Endothelial cell of umbilical vein (primary cell): ENCODE data around the gene PHB1. TPM values are rescaled to one million over a fixed set of nuclear protein-coding genes. Genes with fewer than 3 reads are reported as not detected.

ENCODE experiments used
- BruUV-seq: library from RNA; stranded (reverse); fragments of 400-500 nt; replicated peaks from 2 replicates; lab custom pipeline; 2021; lab: Mats Ljungman, UMichigan
- CTCF ChIA-PET: fragments of 300-600, 350-600 bp; sonication (Branson Sonifier 250); formaldehyde crosslinking; loops from one replicate; lab custom pipeline; 2021; ENCODE audit warnings: antibody characterized with exemption, inconsistent platforms; lab: Charles Lee
- POLR2A ChIA-PET: fragments of 300-600, 350-600 bp; sonication (Branson Sonifier 250); formaldehyde crosslinking; loops from one replicate; lab custom pipeline; 2021; ENCODE audit warnings: antibody characterized with exemption, inconsistent platforms; lab: Charles Lee
- DNase-seq: peaks from one replicate; pipeline ENCODE4 v3.0.0-alpha.2; 2011; ENCODE audit warnings: low read depth, low spot score
- FAIRE-seq: peaks from 2 replicates; lab custom pipeline; 2011; peaks lifted over from hg19 to GRCh38; lab: Jason Lieb, UNC
- H2AFZ ChIP-seq: 2 replicates; pipeline ENCODE4 v1.6.0; 2012; ENCODE audit warnings: low read depth, low read length, control low read depth, inconsistent platforms
- H3K27ac ChIP-seq: 2 replicates; pipeline ENCODE4 v1.5.1; 2011; ENCODE audit warnings: low read depth, mild to moderate bottlenecking, control low read depth, low read length, moderate library complexity; ENCODE audit not compliant: insufficient read depth
- H3K27me3 ChIP-seq, 2 experiments: 2 replicates each; pipeline versions ENCODE4 v1.6.0 to v1.6.1; 2011; ENCODE audit warnings: low read length in 2 of 2, mixed read lengths in 1 of 2; ENCODE audit not compliant: control insufficient read depth in 2 of 2, insufficient read depth in 2 of 2
- H3K36me3 ChIP-seq, 2 experiments: 2 replicates in 1 of 2; 3 replicates in 1 of 2; pipeline ENCODE4 v1.5.1; 2011; ENCODE audit warnings: low read length in 2 of 2, mild to moderate bottlenecking in 1 of 2, moderate library complexity in 1 of 2; ENCODE audit not compliant: control insufficient read depth in 2 of 2, insufficient read depth in 2 of 2; ENCODE audit errors: extremely low read depth in 1 of 2
- H3K4me1 ChIP-seq: 3 replicates; pipeline ENCODE4 v1.5.1; 2011; ENCODE audit warnings: mild to moderate bottlenecking, low read length; ENCODE audit not compliant: control insufficient read depth, insufficient read depth; ENCODE audit errors: extremely low read depth
- H3K4me2 ChIP-seq: 2 replicates; pipeline ENCODE4 v1.6.1; 2011; ENCODE audit warnings: low read length, control low read depth, mixed read lengths; ENCODE audit not compliant: insufficient read depth
- H3K4me3 ChIP-seq, 3 experiments: fragments of 200-600 bp in 1 of 3; sonication (generic), shearing (Covaris generic) in 1 of 3; replicated peaks in 1 of 3; 2 replicates each; pipeline ENCODE4 v1.5.1; 2011 to 2016; ENCODE audit warnings: control low read depth in 3 of 3, low read length in 3 of 3, mild to moderate bottlenecking in 2 of 3, inconsistent platforms in 1 of 3, low read depth in 1 of 3, moderate library complexity in 1 of 3; ENCODE audit not compliant: insufficient read depth in 1 of 3
- H3K79me2 ChIP-seq: 2 replicates; pipeline ENCODE4 v1.6.0; 2012; ENCODE audit warnings: low read length, inconsistent platforms; ENCODE audit not compliant: control insufficient read depth, insufficient read depth
- H3K9ac ChIP-seq: replicated peaks from 2 replicates; pipeline ENCODE3; 2011; ENCODE audit warnings: low read length, control low read depth; ENCODE audit not compliant: insufficient read depth; ENCODE audit errors: extremely low read depth
- H3K9me1 ChIP-seq: replicated peaks from 3 replicates; pipeline ENCODE4 v1.6.0; 2011; ENCODE audit warnings: mild to moderate bottlenecking, low read length; ENCODE audit not compliant: control insufficient read depth, insufficient read depth; ENCODE audit errors: extremely low read depth
- H3K9me3 ChIP-seq: replicated peaks from 2 replicates; pipeline ENCODE4 v1.5.1; 2012; ENCODE audit warnings: low read length, inconsistent platforms; ENCODE audit not compliant: control insufficient read depth, insufficient read depth
- H4K20me1 ChIP-seq: replicated peaks from 2 replicates; pipeline ENCODE3; 2011; ENCODE audit warnings: mild to moderate bottlenecking, low read length; ENCODE audit not compliant: control insufficient read depth, insufficient read depth; ENCODE audit errors: extremely low read depth
- CTCF ChIP-seq, 2 donors: IDR thresholded peaks; 1 replicate in 1 of 2; 2 replicates in 1 of 2; pipeline ENCODE4 v1.5.1; 2011; ENCODE audit warnings: low read length in 2 of 2, mild to moderate bottlenecking in 2 of 2, moderate library complexity in 2 of 2, control low read depth in 1 of 2, inconsistent platforms in 1 of 2, low read depth in 1 of 2; ENCODE audit not compliant: insufficient read depth in 1 of 2; ENCODE audit errors: extremely low read depth in 1 of 2
- EZH2 ChIP-seq: IDR thresholded peaks from 2 replicates; pipeline ENCODE4 v1.6.1; 2012; ENCODE audit warnings: borderline replicate concordance, low read depth, mild to moderate bottlenecking, moderate library complexity, low read length, inconsistent platforms; ENCODE audit not compliant: severe bottlenecking
- FOS ChIP-seq: IDR thresholded peaks from 2 replicates; pipeline ENCODE4 v1.6.1; 2011; ENCODE audit warnings: mild to moderate bottlenecking, low read length, moderate library complexity, borderline replicate concordance; ENCODE audit not compliant: insufficient read depth
- GATA2 ChIP-seq: IDR thresholded peaks from 2 replicates; pipeline ENCODE4 v1.7.0; 2011; ENCODE audit warnings: low read depth, mild to moderate bottlenecking, moderate library complexity, mixed read lengths, low read length; ENCODE audit not compliant: insufficient read length, insufficient read depth
- JUN ChIP-seq: IDR thresholded peaks from 2 replicates; pipeline ENCODE4 v1.6.1; 2011; ENCODE audit warnings: borderline replicate concordance, low read depth; ENCODE audit not compliant: insufficient read length, insufficient read depth
- MAX ChIP-seq: IDR thresholded peaks from 2 replicates; pipeline ENCODE4 v1.6.1; 2011; ENCODE audit not compliant: insufficient read depth, insufficient read length
- MYC ChIP-seq: IDR thresholded peaks from one replicate; pipeline ENCODE4 v1.6.1; 2011; ENCODE audit warnings: mild to moderate bottlenecking, low read depth, low read length
- POLR2A ChIP-seq: IDR thresholded peaks from 2 replicates; pipeline ENCODE4 v1.6.1; 2012; ENCODE audit warnings: low read depth, mild to moderate bottlenecking, control low read depth, low read length
- POLR2AphosphoS5 ChIP-seq: IDR thresholded peaks from 2 replicates; pipeline ENCODE4 v1.6.1; 2012; ENCODE audit warnings: low read depth, mild to moderate bottlenecking, control low read depth, low read length, moderate library complexity; ENCODE audit not compliant: insufficient read depth
- dilution Hi-C: fragments of 300-500 bp; cut with MboI; formaldehyde crosslinking; loops from one replicate; pipeline ENCODE4 v1.15.0; 2019; ENCODE audit warnings: low sequenced_read_pairs; ENCODE audit not compliant: extremely low pct_ligation_motif_present
- intact Hi-C: fragments of 100-400 bp; cut with micrococcal nuclease; formaldehyde crosslinking; loops from one replicate; pipeline ENCODE4 v1.10.0; 2022
- polyA plus RNA-seq, 4 experiments: library from polyadenylated mRNA; depleted of rRNA in 3 of 4; stranded (reverse) in 3 of 4; unstranded in 1 of 4; fragments of >200 nt; gene quantifications; 2 replicates each; pipeline versions ENCODE4 v1.2.1 to v1.2.3, GENCODE V29; 2011 to 2012; ENCODE audit warnings: missing spikeins in 1 of 4
- total RNA-seq: library from RNA; stranded (reverse); gene quantifications from 2 replicates; pipeline ENCODE4 v1.2.3, GENCODE V29; 2021

Gene PHB1
- total and polyA plus RNA-seq, 2 donors (not counting 3 experiments of a cell fraction or from before 2014, with no cell fraction given) = 222 to 287 TPM

- Histone ChIP-seq H3K4me3 (no peak overlapping the region), H3K27me3 (no peaks in the 10 kb centered on the region), H3K27ac (no peak overlapping the region), H3K9me1 (no peaks in the 10 kb centered on the region), H3K4me1 (no peaks in the 10 kb centered on the region), H3K36me3 (peaks cover 25 to 41% of the 10 kb centered on the region in 2 experiments), H3K4me2 (no peak overlapping the region), H4K20me1 (no peaks in the 10 kb centered on the region), H2AFZ (no peak overlapping the region), H3K79me2 (no peaks in the 10 kb centered on the region), H3K9me3 (no peaks in the 10 kb centered on the region), H3K9ac (no peak overlapping the region)
- intact Hi-C loops = no loop called here
- POLR2A ChIA-PET = no interaction called here
- TF ChIP-seq EZH2 = no peak
- TF ChIP-seq POLR2AphosphoS5 = no peak
- no peak for TF ChIP-seq JUN
- no peak for TF ChIP-seq MAX
- TF ChIP-seq FOS = no peak
- no peak for TF ChIP-seq MYC
- DNase-seq = no peak
- no peak for FAIRE-seq
- dilution Hi-C loops = no loop called here
- CTCF ChIA-PET = no interaction called here
- BruUV-seq = TSS peak; percentile 21
These were observed 10.3 kb downstream of the PHB1 start for GRCh38 chr17:49404361-49404760.

GRCh38 chr17:49403514-49404289, 11.0 kb downstream of the PHB1 start:
- Histone ChIP-seq H3K4me3 (no peak overlapping the region), H3K79me2 (no peaks in the 10 kb centered on the region), H3K36me3 (peaks cover 22 to 35% of the 10 kb centered on the region in 2 experiments), H3K9ac (no peak overlapping the region), H3K27me3 (no peaks in the 10 kb centered on the region), H3K9me3 (no peaks in the 10 kb centered on the region), H3K9me1 (no peaks in the 10 kb centered on the region), H3K27ac (no peak overlapping the region), H3K4me2 (no peak overlapping the region), H2AFZ (no peak overlapping the region), H4K20me1 (no peaks in the 10 kb centered on the region), H3K4me1 (no peaks in the 10 kb centered on the region)
- no TSS peak for BruUV-seq
- ChIA-PET POLR2A (no interaction called here), CTCF (no interaction called here)
- intact Hi-C loops (no loop called here), dilution Hi-C loops (no loop called here)
- DNase-seq (no peak), FAIRE-seq (no peak)
- TF ChIP-seq CTCF (IDR thresholded peaks at IDR 0.05; ENCODE audit: extremely low read depth in 1 of 2, insufficient read depth in 1 of 2, low read depth in 1 of 2, low read length in 2 of 2) (no peak), GATA2 (no peak), JUN (no peak), EZH2 (no peak), MYC (no peak), POLR2A (no peak), POLR2AphosphoS5 (no peak), MAX (no peak), FOS (no peak)
